Measurements from ENCODE around the gene CDC5L. TPM values are rescaled to one million over a fixed set of nuclear protein-coding genes. Genes with fewer than 3 reads are reported as not detected.

Gene CDC5L
- polyA plus RNA-seq, 3 donors = 35.3 to 47.1 (median 39.3) TPM

GRCh38 chr6:44480097-44480541 is 92.6 kb downstream of the CDC5L start:
- no peak for DNase-seq (ENCODE audit: extremely low read depth in 1 of 11, low read depth in 9 of 11, low spot score in 4 of 11)

- DNase-seq (ENCODE audit: extremely low read depth in 1 of 11, low read depth in 9 of 11, low spot score in 4 of 11) = no peak
Observed at GRCh38 chr6:44481056-44481455, 93.5 kb downstream of the CDC5L start.

- no peak for DNase-seq (ENCODE audit: extremely low read depth in 1 of 11, low read depth in 9 of 11, low spot score in 4 of 11)
Observed at GRCh38 chr6:44481760-44482159, 94.3 kb downstream of the CDC5L start.

GRCh38 chr6:44485601-44486401 is 98.3 kb downstream of the CDC5L start:
- DNase-seq (ENCODE audit: extremely low read depth in 1 of 11, low read depth in 9 of 11, low spot score in 4 of 11) = no peak

- no peak for DNase-seq (ENCODE audit: extremely low read depth in 1 of 11, low read depth in 9 of 11, low spot score in 4 of 11)
Observed at GRCh38 chr6:44487002-44487401, 99.5 kb downstream of the CDC5L start.

- DNase-seq (ENCODE audit: extremely low read depth in 1 of 11, low read depth in 9 of 11, low spot score in 4 of 11) = no peak
Observed at GRCh38 chr6:44487586-44487985, 100.1 kb downstream of the CDC5L start.

- DNase-seq (ENCODE audit: extremely low read depth in 1 of 11, low read depth in 9 of 11, low spot score in 4 of 11) = peak in 6 of 11 donors; percentile 43 to 59 (median 55)
Observed at GRCh38 chr6:44489910-44490604, 102.6 kb downstream of the CDC5L start.

- DNase-seq (ENCODE audit: extremely low read depth in 1 of 11, low read depth in 9 of 11, low spot score in 4 of 11) = no peak
Observed at GRCh38 chr6:44493132-44493531, 105.6 kb downstream of the CDC5L start.

- DNase-seq (ENCODE audit: extremely low read depth in 1 of 11, low read depth in 9 of 11, low spot score in 4 of 11) = no peak
Observed at GRCh38 chr6:44493593-44493992, 106.1 kb downstream of the CDC5L start.

- no peak for DNase-seq (ENCODE audit: extremely low read depth in 1 of 11, low read depth in 9 of 11, low spot score in 4 of 11)
Observed at GRCh38 chr6:44494011-44494501, 106.5 kb downstream of the CDC5L start.

GRCh38 chr6:44495036-44495901 is 107.8 kb downstream of the CDC5L start:
- DNase-seq (ENCODE audit: extremely low read depth in 1 of 11, low read depth in 9 of 11, low spot score in 4 of 11) = no peak

GRCh38 chr6:44496665-44497369 is 109.3 kb downstream of the CDC5L start:
- DNase-seq (ENCODE audit: extremely low read depth in 1 of 11, low read depth in 9 of 11, low spot score in 4 of 11) = no peak

GRCh38 chr6:44497807-44498206 is 110.3 kb downstream of the CDC5L start:
- DNase-seq (ENCODE audit: extremely low read depth in 1 of 11, low read depth in 9 of 11, low spot score in 4 of 11) = no peak

- DNase-seq (ENCODE audit: extremely low read depth in 1 of 11, low read depth in 9 of 11, low spot score in 4 of 11) = no peak
Observed at GRCh38 chr6:44498436-44498835, 110.9 kb downstream of the CDC5L start.

GRCh38 chr6:44499609-44500008 is 112.1 kb downstream of the CDC5L start:
- no peak for DNase-seq (ENCODE audit: extremely low read depth in 1 of 11, low read depth in 9 of 11, low spot score in 4 of 11)
